Renal cortical epithelial cell (primary cell): ENCODE data around the gene NAIF1. TPM values are rescaled to one million over a fixed set of nuclear protein-coding genes. Genes with fewer than 3 reads are reported as not detected.
"Not testable (repeated sequence)": the region's sequence is repeated elsewhere in the genome, so short reads cannot be mapped to it uniquely, and the experiment has no call there.

Experiments used
- DNase-seq: peaks from one replicate; pipeline ENCODE4 v3.0.0-alpha.2; 2011; ENCODE audit warnings: low read depth
- total RNA-seq: library from RNA; depleted of rRNA; stranded (reverse); fragments of >200 nt; gene quantifications from 2 replicates; pipeline ENCODE4 v1.2.3, GENCODE V29; 2014

Gene NAIF1
- total RNA-seq, 1 donor from 2014 or later: 13.5 TPM

DNA sequence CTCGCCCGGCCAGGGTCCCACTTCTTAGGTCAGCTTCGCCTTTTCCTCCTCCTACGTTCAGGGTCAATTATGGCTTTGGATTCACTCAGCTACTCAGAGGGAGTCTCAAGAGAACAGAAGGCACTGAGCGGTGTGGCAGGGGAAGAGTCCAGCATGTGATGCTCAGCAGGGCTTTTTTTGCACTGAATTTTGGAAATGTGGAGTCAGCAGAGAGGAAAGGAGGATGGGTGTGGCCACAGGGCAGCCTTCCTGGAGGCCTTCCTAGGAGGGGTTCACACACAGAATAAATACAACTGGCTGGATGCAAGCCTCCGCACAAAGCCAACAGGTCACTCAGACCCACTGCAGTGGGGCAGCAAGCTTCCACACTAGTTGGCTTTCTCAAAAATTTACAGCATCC is 4.8 kb downstream of the NAIF1 start:
- DNase-seq: no peak

DNA sequence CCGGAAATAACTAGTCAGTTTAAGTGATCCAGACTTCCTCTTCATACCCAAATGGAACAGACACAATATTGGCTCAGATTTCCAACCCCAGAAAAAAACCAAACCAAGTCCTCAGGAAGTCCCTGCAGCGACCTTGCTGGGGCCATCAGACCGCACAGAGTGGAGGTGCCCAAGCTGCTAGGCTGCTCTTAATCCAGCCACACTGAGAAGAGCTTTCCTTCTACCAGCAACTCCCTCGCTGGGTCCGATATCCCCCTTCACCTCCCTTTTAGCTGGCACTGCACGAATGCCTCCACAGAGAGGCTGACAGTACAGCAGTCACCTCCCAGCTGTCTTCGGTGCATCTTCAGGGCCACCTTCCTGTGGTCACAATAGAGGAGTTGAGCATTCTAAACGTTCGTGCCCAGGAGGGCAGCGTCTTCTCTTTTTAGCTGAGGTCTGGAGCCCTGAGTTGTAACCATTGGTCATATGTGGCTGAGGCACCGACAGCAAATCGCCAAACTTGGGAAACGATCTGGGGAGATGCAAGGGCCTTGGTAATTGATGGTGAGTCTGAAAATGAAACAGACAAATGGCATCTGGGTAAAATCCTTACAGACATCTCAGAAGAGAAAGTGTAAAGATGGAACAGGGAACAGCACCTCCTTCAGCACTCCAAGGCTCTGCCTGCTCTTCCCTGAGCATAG is 5.7 kb downstream of the NAIF1 start:
- no peak for DNase-seq

DNA sequence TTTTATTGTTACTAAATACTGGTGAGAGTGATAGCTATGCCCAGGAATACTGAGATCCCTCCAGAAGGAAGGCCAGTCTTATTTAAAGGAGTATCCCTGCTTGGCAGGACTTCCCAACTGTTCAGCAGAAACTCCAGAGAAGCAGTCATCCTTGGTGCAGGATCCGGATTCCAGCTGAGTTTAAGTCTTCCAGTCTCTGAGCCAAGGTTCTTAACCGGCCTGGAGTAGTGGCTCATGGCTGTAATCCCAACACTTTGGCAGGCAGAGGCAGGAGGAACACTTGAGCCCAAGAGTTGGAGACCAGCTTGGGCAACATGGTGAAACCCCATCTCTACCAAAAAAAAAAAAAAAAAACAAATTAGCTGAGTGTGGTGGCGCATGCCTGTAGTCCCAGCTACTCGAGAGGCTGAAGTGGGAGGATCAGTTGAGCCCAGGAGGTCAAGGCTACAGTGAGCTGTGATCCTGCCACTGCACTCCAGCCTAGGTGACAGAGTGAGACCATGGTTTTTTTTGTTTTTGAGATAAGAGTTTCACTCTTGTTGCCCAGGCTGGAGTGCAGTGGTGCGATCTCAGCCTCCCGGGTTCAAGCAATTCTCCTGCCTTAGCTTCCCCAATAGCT is 7.6 kb downstream of the NAIF1 start:
- DNase-seq: no peak

DNA sequence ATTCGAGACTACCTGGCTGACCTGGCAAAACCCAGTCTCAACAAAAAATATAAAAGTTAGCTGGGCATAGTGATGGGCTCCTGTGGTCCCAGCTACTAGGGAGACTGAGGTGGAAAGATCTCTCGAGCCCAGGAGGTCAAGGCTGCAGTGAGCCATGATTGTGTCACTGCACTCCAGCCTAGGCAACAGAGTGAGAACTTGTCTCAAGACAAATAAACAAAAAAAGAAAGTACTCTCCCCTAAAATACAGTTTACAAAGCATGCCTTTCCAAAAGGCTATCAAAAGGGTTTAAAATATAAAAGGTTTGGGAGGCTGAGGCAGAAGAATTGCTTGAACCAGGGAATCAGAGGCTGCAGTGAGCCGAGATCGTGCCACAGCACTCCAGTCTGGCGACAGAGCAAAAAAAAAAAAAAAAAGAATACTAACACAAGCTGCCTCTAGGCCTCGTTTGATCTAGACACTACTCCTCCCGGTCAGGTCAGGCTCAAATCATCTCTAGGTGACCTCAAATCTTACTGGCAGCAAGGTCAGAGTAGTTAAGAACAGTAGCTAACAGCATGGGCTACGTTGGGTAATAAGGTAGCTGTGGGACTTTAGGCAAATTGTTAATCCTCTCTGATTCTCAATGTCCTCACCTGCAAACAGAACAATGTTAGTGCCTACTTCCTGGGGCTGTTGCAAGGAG is 9.3 kb downstream of the NAIF1 start:
- no peak for DNase-seq

DNA sequence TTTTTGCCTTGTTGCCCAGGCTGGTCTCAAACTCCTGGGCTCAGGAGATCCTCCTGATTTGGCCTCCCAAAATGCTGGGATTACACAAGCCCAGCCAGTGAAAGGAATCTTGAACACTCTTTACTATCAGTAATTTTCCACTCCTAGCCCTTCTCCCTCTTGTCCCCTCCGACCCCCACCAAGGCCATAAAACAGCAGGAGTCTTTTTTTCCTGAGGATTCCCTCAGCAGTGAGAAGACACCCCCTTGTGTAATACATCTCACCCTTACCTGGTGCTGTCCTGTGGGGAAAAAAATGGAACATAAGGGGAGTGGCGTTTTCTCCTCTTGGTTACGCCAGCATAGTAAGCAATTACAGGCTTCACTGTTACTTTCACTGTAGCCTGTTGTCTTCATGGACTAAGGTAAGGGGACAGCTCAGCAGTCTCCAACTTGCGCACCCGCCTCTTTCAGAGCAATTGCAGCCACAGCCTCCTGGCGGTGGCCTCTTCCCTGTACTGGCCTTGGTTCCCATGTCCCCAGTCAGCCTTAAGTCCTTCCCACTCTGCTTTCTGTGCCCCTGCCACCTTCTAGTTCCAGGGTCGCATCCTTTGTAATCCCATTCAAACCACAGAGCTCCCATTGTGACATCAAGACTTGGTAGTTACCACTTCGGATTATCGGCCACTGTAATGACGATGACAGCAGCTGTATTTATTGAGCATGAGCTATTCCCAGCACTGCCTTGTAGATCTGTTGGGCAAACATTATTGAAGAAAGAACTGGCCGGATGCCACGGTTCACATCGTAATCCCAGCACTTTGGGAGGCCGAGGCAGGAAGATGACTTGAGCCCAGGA is 10.0 kb downstream of the NAIF1 start:
- DNase-seq: no peak

DNA sequence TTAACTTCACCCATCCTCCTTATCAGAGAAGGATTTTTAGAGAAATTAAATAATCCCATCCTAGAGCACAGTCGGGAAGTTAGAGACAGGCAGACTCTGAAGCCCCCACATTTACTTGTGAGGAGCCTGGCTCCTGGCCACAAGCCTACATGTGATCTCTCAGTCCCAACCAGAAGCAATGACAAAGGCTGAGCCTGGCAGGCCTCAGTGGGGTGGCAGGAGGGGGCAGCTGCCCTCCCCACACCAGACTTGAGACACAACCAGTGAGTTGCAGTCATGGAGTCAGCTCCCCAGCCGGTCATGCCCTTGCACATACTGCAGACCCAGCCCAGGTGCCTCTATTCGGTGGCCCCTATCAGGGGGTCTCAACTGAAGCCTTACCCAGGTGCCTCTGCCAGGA is 11.0 kb downstream of the NAIF1 start:
- no peak for DNase-seq

DNA sequence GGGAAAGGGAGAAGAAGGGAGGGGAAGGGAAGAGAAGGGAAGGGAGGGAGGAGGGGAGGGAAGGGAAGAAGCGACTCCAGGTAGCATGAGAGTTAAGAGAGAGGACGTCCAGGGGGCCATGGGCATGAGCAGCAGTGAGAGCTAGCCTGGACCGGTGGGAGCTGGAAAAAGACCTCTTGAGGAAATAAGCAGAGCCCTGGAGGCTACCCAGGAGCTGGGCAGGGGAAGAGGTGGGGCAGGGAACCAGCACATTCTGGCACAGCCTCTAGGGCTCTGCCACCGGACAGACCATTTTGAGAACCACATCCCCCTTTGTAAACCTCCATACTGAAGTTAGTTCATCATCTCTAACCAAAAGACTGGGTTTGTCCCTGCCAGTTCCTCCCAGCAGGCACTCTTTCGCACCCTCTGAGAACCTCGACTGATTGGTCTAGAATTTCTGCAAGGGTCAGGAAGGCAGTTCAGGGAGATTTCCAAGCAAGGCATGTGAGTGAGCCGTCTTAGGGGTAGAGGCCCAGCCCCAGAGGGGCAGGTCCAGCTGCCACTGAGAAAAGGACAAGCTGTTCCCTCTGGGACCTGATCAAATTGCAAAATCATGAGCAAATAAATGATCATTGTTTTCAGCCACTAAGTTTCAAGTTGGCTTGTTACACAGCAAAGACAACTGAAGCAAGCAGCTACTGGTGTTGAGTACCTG is 11.6 kb downstream of the NAIF1 start:
- DNase-seq: peak; percentile 58

DNA sequence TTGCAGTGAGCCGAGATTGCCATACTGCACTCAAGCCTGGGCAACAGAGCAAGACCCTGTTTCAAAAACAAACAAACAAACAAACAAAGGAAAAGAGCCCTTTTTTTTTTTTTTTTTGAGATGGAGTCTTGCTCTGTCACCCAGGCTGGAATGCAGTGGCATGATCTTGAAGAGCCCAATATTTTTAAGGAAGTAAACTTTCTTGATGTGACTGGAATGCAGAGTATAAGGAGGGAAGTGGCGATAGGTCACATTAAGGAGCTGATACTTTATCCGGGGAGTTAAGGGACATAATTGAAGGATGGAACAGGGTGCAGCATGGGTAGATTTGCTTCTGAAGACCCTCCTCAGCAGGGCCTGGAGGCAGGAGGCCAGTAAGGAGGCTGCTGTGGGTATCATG is 13.0 kb downstream of the NAIF1 start:
- no peak for DNase-seq

DNA sequence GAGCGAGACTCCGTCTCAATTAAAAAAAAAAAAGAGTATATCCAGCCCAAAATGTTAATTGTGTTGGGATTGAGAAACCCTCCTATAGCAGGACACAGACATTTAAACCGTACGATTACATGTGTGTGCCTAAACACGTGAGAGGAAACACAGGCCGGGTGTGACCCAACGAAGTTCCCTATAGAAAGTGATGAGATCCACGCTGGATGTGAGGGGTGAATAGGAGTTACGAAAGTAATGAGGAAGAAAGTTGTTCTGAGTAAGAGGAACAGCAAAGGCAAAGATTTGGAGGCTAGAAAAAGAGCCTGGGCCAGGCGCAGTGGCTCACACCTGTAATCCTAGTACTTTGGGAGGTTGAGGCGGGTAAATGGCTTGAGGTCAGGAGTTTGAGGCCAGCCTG is 13.6 kb downstream of the NAIF1 start:
- DNase-seq: no peak

DNA sequence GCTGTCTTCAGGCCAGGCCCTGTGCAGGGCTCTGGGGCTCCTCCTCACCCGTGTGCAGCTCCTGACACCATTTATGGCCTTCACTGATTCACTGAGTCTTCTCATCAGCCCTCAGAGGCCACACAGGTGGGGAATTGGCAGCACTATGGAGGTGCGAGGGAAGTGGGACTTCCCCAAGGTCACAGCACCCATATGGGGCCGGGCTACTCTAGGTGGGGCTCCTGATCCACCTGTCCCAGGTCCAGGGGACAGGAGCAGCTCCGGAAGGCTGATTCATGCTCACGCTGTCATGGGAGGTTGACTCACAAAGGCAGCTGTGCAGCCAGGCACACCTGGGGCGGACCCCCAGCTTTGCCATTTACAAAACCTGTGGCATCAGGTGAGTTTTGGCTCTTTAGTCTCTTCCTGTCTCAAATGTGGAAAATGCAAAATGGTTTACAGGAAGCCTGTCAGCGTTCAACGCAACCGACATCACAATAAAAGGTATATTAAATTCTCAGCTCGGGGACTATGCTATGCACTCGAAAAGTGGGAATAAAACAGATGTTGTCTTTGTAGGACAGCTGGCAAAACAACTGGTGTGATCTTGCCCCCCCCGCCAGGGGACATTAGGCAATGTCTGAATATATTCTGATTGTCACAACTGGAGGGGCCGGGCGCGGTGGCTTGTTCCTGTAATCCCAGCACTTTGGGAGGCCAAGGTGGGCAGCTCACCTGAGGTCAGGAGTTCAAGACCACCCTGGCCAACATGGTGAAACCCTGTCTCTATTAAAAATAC is 15.0 kb downstream of the NAIF1 start:
- DNase-seq: peak; percentile 22

DNA sequence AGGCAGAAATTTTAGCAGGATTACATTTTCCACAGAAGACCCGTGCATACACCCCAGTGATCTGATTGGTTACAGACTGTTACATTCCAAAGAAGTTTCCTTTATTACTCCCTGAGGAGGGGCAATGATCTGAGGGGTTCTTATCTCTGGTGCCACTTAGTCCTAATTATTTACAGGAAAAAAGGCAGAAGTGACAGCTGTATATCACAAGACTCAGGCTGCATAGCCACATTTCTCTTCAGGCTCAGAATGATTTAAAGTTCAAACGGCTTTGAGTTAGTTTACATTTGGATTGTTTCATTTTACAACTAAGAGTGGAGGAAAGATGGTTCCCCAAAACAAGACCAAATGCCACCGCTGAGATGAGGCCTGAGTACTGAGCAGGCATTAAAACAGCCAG is 17.3 kb downstream of the NAIF1 start:
- no peak for DNase-seq

DNA sequence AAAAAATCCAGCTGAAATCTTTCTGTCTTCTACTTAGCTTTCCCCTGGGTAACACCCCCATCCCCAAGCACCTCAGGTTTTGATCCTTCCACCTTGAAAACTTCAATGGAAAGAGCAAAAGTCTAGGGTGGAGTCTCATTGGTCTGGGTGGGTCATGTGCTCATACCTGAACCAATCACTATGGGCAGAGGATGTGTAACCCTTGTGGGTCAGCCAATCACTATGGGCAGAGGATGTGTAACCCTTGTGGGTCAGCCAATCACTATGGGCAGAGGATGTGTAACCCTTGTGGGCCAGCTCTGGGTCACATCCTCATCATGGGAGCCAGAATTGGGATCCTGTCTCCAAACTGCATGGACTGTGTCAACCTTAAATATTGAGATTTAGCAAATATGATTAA is 18.5 kb downstream of the NAIF1 start:
- DNase-seq: no peak

DNA sequence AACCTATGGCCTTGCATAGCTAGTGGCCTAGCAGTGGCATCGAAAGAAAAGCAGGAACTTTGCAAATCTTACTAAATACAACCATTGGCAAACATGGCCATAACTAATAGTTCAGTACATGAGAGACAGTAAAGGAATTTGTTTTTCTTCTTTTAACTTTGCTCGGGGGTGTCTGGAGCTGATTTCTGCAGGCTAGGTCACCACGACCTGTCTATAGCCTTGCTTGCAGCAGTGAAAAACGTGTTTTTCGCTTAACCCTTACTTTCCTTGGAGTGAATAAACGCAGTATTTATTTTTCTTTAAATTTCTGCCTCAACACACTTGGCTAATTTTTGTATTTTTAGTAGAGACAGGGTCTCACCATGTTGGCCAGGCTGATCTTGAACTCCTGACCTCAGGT is 19.9 kb downstream of the NAIF1 start:
- no peak for DNase-seq

DNA sequence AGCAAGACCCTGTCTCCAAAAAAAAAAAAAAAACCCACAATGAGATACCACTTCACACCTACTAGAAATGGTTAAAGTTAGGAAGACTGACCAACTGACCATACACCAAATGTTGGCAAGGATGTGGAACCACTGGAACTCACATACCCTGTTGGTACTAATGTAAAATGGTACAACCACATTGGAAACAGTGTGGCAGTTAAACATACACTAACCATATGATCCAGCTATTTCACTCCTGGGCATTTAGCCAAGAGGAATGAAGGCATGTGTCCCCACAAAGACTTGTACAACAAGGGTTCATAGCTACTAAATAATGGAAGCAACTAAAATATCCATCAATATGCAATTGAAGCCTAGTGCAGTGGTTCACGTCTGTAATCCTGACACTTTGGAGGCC is 21.3 kb downstream of the NAIF1 start:
- DNase-seq: no peak

DNA sequence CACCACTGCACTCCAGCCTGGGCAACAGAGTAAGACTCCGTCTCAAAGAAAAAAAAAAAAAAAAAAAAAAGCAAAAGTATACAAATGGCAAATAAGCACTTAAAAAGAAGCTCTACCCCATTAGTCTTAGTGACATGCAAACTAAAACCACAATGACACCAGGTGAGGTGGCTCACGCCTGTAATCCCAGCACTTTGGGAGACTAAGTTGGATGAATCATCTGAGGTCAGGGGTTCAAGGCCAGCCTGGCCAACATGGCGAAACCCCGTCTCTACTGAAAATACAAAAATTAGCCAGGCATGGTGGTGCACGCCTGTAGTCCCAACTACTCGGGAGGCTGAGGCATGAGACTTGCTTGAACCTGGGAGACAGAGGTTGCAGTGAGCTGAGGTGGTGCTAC is 21.7 kb downstream of the NAIF1 start:
- DNase-seq: not testable (repeated sequence)

DNA sequence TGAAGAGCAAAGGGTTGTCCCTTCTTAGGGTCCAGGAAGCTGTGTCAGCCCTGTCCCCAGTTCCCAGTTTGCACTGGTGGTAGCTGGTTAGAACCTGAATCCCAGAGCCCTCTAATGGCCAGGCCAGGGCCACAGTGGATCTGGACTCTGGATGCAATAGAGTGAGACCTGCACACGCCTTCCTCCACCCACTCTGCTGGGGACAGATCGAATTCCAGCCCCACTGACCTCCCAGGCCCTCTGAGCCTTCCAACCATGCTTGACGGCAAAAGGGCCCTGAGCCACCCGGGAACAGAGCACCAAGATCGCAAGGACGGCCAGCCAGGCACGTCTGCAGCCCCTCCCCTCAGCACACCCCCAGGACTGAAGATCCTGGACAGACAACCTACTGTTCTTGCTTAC is 23.7 kb downstream of the NAIF1 start:
- DNase-seq: peak; percentile 49

DNA sequence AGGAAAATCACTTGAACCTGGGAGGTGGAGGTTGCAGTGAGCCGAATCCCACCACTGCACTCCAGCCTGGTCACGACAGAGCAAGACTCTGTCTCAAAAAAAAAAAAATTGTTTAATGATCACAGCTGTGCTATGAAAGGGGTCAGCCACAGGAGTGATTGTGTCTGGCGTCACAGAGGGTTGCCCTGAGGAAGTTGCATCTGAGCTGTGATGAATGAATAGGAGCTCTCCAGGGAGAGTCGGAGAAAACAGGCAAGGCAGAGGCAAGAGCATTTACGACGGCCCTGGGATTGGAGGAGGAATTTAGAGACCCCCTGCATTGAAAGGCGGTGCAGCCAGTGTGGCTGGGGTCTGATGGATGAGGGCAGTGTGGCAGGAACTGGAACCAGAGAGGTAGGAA is 25.1 kb downstream of the NAIF1 start:
- no peak for DNase-seq

DNA sequence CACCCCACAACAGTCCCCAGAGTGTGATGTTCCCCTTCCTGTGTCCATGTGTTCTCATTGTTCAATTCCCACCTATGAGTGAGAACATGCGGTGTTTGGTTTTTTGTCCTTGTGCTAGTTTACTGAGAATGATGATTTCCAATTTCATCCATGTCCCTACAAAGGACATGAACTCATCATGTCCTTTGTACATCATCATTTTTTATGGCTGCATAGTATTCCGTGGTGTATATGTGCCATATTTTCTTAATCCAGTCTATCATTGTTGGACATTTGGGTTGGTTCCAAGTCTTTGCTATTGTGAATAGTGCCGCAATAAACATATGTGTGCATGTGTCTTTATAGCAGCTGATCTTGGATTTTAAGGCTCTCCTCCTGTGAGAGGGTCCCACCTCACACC is 26.3 kb downstream of the NAIF1 start:
- not testable (repeated sequence) for DNase-seq

DNA sequence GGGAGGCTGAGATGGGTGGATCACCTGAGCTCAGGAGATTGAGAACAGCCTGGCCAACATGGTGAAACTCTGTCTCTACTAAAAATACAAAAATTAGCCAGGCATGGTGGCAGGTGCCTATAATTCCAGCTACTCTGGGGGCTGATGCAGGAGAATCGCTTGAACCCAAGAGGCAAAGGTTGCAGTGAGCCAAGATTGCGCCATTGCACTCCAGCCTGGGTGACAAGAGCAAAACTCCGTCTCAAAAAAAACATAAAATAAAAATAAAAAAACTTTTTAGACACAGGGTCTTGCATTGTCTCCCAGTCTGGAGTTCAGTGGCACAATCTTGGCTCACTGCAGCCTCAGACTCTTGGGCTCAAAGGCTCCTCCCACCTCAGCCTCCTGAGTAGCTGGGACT is 30.6 kb downstream of the NAIF1 start:
- DNase-seq: not testable (repeated sequence)

DNA sequence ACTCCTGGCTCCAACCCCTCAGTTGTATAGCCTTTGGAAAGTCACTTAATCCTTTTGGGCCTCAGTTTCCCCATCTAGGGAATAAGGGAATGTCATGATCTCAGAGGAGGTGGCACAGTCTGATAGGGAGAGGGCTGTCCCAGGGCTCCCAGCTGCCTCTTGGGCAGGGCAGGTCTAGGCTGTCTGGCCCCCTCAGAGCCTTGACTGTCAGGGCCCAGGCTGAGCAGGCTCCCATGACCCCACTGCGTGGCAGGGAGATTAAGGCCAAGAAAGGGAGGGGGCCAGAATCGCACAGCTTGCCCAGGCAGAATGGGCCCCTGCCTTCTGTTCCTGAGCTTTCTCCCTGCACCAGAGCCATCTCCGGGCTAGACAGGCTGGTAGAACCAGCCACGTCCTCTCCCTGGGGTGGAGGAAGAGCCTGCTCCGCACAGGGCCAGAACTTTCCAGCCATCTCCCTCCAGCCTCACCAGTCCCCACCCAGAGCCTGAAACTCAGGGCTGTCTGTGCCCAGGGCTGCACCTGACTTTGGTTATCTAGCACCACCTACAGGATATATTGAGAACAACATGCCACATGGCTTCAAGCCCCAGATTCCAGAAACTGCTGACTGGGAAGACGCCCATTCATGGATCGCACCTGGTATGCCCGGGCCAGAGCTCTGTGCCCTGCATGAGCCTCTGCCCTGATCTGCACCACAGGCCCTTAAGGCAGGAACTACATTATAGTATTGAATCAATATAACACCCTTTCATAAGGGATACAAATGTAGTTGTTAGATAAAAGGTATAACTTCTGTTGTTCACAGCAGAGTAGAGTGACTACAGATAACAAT is 32.1 kb downstream of the NAIF1 start:
- peak; percentile 81 for DNase-seq
